ENCODE measurements around the gene GLRX.

DNA sequence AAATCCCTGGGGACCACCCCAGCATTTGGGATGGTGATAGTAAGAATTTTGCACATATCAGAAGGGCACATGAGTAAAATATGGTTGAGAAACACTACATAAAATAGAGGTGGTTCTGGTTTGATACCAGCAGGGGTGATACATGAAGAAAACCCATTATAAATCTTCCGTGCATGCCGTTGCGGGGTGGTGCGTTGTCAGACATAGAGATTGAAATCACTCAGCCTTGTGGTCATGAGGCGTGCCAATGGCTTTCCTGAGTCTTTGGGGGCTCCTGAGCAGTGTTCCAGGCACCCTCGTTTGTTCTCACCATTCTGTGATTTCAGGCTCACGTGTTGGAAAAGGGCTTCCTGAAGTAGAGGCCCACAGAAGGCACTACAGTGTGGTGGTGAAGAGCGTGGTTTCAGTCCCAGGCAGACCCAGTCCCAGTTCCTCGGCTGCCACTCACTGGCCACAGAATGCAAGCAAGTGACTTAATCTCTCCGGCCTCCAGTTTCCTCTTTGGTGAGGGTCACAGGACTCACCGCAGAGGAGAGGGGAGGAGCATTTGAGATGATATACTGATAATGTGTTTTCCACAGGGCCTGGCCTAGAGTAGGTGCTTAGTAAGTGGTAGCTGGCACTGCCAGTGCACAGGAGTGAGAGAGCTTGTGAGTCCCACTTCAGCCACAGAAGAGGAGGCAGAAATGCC, 20.5 kb upstream of the GLRX start:
- TF ChIP-seq NFYB (IDR thresholded peaks at IDR 0.05; ENCODE audit: insufficient read depth, low read depth, low read length) (no peak), FOXK2 (IDR thresholded peaks at IDR 0.05) (no peak), CHD4 (IDR thresholded peaks at IDR 0.05) (no peak), EP300 (IDR thresholded peaks at IDR 0.05; ENCODE audit: borderline replicate concordance in 1 of 2, control insufficient read depth in 1 of 2, low read depth in 2 of 2, low read length in 2 of 2) (no peak), NRF1 (conservative IDR thresholded peaks at IDR 0.05; ENCODE audit: low read depth, low read length) (no peak)
- TF ChIP-seq, protein P1, sequence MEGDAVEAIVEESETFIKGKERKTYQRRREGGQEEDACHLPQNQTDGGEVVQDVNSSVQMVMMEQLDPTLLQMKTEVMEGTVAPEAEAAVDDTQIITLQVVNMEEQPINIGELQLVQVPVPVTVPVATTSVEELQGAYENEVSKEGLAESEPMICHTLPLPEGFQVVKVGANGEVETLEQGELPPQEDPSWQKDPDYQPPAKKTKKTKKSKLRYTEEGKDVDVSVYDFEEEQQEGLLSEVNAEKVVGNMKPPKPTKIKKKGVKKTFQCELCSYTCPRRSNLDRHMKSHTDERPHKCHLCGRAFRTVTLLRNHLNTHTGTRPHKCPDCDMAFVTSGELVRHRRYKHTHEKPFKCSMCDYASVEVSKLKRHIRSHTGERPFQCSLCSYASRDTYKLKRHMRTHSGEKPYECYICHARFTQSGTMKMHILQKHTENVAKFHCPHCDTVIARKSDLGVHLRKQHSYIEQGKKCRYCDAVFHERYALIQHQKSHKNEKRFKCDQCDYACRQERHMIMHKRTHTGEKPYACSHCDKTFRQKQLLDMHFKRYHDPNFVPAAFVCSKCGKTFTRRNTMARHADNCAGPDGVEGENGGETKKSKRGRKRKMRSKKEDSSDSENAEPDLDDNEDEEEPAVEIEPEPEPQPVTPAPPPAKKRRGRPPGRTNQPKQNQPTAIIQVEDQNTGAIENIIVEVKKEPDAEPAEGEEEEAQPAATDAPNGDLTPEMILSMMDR (IDR thresholded peaks at IDR 0.05 in 2 of 3, conservative IDR thresholded peaks at IDR 0.05 in 1 of 3; ENCODE audit: control insufficient read depth in 2 of 3, extremely low read depth in 1 of 3, insufficient read depth in 1 of 3, low read depth in 3 of 3, low read length in 3 of 3): peak; percentile 49 to 96 (median 65); a peak in 4 of 6 replicates
- TF ChIP-seq, protein P2, sequence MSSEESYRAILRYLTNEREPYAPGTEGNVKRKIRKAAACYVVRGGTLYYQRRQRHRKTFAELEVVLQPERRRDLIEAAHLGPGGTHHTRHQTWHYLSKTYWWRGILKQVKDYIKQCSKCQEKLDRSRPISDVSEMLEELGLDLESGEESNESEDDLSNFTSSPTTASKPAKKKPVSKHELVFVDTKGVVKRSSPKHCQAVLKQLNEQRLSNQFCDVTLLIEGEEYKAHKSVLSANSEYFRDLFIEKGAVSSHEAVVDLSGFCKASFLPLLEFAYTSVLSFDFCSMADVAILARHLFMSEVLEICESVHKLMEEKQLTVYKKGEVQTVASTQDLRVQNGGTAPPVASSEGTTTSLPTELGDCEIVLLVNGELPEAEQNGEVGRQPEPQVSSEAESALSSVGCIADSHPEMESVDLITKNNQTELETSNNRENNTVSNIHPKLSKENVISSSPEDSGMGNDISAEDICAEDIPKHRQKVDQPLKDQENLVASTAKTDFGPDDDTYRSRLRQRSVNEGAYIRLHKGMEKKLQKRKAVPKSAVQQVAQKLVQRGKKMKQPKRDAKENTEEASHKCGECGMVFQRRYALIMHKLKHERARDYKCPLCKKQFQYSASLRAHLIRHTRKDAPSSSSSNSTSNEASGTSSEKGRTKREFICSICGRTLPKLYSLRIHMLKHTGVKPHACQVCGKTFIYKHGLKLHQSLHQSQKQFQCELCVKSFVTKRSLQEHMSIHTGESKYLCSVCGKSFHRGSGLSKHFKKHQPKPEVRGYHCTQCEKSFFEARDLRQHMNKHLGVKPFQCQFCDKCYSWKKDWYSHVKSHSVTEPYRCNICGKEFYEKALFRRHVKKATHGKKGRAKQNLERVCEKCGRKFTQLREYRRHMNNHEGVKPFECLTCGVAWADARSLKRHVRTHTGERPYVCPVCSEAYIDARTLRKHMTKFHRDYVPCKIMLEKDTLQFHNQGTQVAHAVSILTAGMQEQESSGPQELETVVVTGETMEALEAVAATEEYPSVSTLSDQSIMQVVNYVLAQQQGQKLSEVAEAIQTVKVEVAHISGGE (CRISPR knock-in tag; IDR thresholded peaks at IDR 0.05): no peak
- TF ChIP-seq, protein P3, sequence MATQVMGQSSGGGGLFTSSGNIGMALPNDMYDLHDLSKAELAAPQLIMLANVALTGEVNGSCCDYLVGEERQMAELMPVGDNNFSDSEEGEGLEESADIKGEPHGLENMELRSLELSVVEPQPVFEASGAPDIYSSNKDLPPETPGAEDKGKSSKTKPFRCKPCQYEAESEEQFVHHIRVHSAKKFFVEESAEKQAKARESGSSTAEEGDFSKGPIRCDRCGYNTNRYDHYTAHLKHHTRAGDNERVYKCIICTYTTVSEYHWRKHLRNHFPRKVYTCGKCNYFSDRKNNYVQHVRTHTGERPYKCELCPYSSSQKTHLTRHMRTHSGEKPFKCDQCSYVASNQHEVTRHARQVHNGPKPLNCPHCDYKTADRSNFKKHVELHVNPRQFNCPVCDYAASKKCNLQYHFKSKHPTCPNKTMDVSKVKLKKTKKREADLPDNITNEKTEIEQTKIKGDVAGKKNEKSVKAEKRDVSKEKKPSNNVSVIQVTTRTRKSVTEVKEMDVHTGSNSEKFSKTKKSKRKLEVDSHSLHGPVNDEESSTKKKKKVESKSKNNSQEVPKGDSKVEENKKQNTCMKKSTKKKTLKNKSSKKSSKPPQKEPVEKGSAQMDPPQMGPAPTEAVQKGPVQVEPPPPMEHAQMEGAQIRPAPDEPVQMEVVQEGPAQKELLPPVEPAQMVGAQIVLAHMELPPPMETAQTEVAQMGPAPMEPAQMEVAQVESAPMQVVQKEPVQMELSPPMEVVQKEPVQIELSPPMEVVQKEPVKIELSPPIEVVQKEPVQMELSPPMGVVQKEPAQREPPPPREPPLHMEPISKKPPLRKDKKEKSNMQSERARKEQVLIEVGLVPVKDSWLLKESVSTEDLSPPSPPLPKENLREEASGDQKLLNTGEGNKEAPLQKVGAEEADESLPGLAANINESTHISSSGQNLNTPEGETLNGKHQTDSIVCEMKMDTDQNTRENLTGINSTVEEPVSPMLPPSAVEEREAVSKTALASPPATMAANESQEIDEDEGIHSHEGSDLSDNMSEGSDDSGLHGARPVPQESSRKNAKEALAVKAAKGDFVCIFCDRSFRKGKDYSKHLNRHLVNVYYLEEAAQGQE (IDR thresholded peaks at IDR 0.05; ENCODE audit: low read depth, low read length): no peak
